Sigmoid colon (tissue), 3 donors: ENCODE results near the gene DRAP1.

Experiments
- POLR2A ChIP-seq, 2 donors: fragments of 450-650 bp; IDR thresholded peaks; one replicate each; pipeline ENCODE4 v1.6.1; 2016; ENCODE audit warnings: antibody characterized with exemption in 2 of 2, mild to moderate bottlenecking in 2 of 2, moderate library complexity in 2 of 2
- TF ChIP-seq, protein P1 (sequence below), 4 experiments: fragments of 450-650 bp in 3 of 4; fragments of 200-600 bp in 1 of 4; IDR thresholded peaks; one replicate each; pipeline ENCODE4 v1.5.1; 2016 to 2019; ENCODE audit warnings: antibody characterized with exemption in 4 of 4, mild to moderate bottlenecking in 3 of 4, moderate library complexity in 2 of 4

GRCh38 chr11:65962141-65962564 is 42.9 kb downstream of the DRAP1 start:
- no peak for TF ChIP-seq POLR2A (IDR thresholded peaks at IDR 0.05)
- TF ChIP-seq, protein P1, sequence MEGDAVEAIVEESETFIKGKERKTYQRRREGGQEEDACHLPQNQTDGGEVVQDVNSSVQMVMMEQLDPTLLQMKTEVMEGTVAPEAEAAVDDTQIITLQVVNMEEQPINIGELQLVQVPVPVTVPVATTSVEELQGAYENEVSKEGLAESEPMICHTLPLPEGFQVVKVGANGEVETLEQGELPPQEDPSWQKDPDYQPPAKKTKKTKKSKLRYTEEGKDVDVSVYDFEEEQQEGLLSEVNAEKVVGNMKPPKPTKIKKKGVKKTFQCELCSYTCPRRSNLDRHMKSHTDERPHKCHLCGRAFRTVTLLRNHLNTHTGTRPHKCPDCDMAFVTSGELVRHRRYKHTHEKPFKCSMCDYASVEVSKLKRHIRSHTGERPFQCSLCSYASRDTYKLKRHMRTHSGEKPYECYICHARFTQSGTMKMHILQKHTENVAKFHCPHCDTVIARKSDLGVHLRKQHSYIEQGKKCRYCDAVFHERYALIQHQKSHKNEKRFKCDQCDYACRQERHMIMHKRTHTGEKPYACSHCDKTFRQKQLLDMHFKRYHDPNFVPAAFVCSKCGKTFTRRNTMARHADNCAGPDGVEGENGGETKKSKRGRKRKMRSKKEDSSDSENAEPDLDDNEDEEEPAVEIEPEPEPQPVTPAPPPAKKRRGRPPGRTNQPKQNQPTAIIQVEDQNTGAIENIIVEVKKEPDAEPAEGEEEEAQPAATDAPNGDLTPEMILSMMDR (IDR thresholded peaks at IDR 0.05) = no peak
